CMK (cell line): ENCODE results near the gene SCAF4.
"Not testable (repeated sequence)": the region's sequence is repeated elsewhere in the genome, so short reads cannot be mapped to it uniquely, and the experiment has no call there.

Experiments
- DNase-seq: peaks from one replicate; pipeline ENCODE4 v3.0.0-alpha.2; 2010; ENCODE audit warnings: low read depth

The SCAF4 gene

GRCh38 chr21:31641416-31641922 lies 90.4 kb downstream of the SCAF4 start:
- no peak for DNase-seq

- no peak for DNase-seq
Observed at GRCh38 chr21:31636874-31637273, 95.0 kb downstream of the SCAF4 start.

- DNase-seq: no peak
Observed at GRCh38 chr21:31634993-31635392, 96.9 kb downstream of the SCAF4 start.

DNA sequence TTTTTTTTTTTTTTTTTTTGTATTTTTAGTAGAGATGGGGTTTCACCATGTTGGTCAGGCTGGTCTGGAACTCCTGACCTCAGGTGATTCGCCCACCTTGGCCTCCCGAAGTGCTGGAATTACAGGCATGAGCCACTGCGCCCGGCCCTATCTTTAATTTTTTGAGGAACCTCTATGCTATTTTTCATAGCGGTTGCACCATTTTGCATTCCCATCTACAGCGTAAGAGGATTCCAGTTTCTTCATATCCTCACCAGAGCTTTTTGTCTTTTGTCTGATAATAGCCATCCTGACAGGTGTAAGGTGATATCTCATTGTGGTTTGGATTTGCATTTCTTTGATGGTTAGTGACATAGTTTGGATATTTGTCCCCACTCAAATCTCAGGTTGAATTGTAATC lies 100.0 kb downstream of the SCAF4 start:
- DNase-seq: not testable (repeated sequence)

- no peak for DNase-seq
Observed at GRCh38 chr21:31629972-31630711, 101.8 kb downstream of the SCAF4 start.

DNA sequence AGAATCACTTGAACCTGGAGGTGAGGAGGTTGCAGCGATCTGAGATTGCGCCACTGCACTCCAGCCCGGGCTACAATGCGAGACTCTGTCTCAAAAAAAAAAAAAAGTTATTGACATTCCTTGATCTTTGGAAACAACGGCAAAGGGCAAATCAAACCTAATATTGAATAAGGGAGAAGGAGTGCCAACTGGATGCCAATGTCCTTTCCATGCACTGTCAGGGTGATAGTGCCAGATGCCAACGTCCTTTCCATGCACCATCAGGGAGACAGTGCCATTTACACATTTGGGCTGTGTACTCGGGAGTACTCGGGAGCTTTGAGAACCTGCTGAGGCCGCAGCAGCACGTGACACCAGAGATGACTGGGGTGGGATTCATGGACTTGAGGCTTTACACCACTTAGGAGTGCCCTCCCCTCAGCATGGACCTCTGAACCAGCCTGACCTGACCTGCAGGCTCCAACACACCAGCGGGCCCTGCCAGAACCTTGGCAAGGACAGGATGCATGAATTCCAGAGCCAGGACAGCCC lies 106.9 kb downstream of the SCAF4 start:
- DNase-seq: no peak

DNA sequence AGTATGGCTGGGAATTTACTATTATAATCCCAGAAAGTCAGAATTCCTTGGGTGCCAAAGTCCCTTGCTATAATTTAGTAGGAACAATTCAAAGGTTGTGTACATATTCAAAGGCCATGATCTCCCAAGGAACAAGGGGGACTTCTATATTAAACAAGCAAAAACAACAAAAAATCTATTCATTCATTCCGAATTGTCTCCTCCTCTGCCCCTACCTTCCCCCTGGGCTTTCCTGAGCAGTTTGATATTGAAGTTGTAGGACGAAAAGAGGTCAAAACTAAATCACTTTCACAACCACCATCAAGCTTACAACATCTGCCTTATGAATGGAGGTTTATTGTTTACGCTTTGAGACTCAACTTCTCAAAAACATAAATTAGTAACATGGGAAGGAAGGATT lies 107.7 kb downstream of the SCAF4 start:
- DNase-seq: no peak

DNA sequence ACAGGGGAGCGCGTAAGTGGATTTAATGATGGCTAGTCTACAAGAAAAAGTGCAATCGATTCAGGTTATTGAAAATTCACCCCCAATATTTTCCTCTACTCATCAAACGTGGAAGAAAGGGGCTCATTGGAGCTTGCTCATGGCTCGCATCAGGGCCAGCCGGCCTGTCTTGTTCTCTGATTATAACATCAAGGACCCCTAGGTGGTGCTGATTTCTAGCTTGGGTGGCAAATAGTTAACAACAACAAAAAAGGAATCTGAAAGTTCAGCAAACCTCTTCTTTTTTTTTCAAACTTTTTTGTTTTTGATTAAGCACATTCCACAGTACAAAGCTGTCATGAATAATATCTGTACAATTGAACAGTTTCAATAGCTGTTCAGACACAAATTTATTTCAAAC lies 108.3 kb downstream of the SCAF4 start:
- no peak for DNase-seq

- no peak for DNase-seq
Observed at GRCh38 chr21:31622397-31622796, 109.5 kb downstream of the SCAF4 start.
